Fibroblast of skin of abdomen (primary cell): Measurements from ENCODE around the gene EPHA4. TPM values are rescaled to one million over a fixed set of nuclear protein-coding genes. Genes with fewer than 3 reads are reported as not detected.
A peak's percentile ranks its signal among the peaks of the same experiment; 100 is the strongest.

Source experiments
- DNase-seq: peaks from one replicate; pipeline ENCODE4 v3.0.0-alpha.2; 2013
- polyA plus RNA-seq, 2 experiments: library from polyadenylated mRNA; unstranded; fragments of 120-200 nt; gene quantifications; one replicate each; pipeline ENCODE4 v1.2.1, GENCODE V29; 2013; ENCODE audit not compliant: insufficient read length in 2 of 2

Gene EPHA4
- 8.0 TPM for polyA plus RNA-seq (2013, experiment 1 of 2; ENCODE audit: insufficient read length)
- 7.2 TPM for polyA plus RNA-seq (2013, experiment 2 of 2; ENCODE audit: insufficient read length)

DNA sequence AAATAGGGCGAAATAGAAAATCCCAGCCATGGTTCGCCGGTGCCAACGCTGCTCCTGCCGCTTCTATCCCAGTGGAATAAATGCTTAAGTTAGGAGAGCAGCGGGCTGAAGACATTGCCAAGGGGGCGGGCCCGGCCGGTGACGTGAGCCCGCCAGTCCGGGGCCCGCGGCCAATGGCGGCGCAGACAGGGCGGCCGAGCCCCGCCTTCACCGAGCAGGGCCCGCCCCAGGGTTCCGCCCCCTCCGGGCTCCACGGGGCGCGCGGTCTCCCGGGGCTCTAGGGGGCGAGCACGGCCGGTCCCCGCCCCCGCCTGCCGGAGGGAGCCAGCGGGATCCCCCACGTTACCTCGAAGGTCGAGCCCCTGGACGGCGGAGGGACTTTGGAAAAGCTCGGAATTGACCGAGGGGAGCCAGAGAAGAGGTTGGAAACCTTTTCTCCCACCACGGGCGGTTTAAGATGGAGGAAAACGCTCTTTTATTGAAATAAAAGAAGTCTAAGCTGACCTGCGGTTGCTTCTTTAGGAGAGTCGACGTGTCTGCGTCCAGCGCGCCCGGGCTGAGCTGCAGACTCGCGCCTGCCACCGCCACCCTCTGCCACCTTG is at the start of gene EPHA4:
Gene EPHA4, minus strand, starts transcription at position 86 of the 602 bp plus-strand sequence. Its CDS starts 56 bp downstream, at position 30.
- peak; percentile 92 for DNase-seq

DNA sequence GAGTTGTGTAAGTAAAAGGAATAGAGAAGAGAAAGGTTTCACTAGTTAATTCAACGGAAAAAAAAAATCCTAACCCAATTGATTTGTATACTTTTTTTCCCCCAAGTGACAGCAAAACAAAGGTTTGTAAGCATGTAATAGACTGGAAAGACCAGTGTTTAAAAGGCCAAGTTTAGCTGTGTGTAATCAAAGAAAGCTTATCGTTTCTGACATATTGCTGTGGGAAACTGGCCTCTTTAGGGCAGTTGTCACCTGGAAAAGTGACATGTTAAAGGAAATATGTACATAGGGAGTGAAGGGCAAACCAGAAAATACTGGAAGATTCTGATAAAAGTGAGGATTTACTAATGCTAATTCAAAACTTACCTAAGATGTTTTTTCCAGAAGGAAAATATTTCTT is 45.9 kb upstream of the EPHA4 start:
- DNase-seq = no peak

DNA sequence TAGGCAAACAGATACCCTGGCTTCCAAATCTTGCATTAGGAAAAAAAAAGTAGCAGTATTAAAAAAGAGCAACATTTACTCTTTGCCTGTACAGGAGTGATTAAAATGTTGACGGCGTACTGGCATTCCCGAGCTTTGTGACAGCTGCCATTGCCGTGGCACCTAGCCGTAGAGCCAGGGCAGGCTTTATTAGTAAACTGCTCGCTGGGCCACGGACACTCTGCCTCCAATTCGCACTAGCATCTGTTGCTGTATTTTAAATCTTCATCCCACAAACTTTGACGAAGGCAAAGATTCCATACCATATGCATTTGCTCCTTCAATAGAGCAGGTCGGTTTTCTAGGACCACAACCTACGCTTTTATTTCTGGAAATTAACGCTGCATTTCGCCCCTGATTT is 44.5 kb upstream of the EPHA4 start:
- DNase-seq = no peak

DNA sequence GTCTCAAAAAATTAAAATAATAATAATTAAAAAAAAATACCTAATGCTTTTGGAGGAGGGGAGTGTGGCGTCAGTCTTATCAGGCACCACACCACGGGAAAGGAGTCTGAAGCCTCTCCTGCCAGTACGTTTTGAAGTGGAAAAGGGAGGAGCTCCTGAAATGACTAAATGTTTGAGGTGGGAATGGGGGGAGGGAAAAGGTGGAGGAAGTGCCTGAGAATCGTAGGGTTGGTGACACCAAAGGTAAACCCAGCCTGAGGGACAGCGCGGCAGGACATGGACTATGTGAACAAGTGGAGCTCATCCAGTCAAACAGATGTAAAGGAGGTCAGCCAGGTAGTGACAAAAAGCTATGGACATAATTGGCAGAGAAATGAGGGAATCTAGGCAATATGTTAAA is 42.2 kb upstream of the EPHA4 start:
- no peak for DNase-seq

DNA sequence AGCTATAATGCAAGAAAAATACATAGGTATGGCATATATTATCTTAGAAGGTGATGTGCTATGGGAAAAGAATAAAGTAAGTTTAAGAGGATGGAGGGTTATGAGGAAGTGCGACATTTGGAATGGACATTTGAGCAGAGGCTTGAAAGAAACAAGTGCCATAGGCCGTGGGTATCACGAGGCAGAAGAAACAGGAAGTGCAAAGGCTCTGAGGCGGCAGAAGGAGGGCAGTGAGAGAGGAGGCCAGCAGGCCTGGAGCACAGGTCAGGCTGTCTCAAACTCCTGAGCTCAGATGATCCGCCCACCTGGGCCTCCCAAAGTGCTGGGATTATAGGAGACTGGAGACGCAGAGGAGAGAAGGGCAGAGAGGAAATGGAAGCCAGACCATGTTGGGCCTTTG is 40.7 kb upstream of the EPHA4 start:
- DNase-seq = no peak

DNA sequence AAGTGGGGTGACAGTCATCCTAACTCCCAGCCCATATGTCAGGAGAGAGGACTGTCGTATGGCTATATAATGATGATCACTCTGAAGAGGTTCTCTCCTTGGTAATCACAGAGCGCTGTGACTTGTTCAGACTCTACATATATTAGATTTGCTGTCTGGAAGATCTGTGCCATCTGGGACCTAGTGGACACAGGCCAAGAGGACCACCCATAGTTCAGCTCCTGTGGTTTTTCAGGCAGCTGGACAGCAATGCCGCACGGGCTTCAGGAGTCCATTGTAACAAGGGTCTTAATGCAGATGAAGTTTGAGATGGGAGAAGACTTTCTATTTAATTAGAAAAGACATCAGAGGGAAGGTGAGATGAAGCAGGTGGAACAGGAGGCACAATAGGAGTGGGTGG is 40.1 kb upstream of the EPHA4 start:
- DNase-seq = no peak

DNA sequence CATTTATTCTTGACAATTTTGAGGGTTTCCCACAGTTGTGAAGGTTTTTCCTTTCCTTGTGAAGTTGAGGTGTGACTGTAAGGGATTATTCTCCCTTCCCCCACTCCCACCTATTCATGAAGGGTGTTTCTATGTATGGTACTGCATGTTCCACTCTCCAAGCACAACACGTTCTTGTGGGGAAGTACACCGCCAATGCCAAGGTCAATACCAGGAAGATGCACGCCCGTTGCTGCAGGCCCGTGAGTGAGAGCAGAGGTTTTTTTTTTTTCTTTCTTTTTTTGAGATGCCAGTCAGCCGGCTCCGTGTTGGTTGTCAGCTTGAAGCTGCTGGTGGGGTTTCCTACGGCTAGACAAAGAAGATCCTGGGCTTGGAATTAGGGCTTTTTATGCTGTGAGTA is 38.6 kb upstream of the EPHA4 start:
- no peak for DNase-seq

DNA sequence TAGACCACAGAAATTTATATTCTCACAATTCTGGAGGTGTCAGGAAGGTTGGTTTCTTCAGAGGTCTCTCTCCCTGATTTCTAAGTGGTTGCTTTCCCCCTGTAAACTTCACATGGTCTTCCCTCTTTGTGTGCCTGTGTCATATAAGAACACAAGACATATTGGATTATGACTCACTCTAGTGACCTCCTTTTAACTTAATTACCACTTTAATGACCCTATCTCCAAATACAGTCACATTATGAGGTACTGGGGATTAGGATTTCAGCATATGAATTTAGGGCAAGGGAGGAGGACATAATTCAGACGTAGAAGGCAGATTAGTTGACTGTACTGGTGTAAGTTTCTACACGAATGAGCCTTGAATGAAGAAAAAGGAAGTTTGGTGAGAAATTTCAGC is 38.2 kb upstream of the EPHA4 start:
- DNase-seq = no peak

DNA sequence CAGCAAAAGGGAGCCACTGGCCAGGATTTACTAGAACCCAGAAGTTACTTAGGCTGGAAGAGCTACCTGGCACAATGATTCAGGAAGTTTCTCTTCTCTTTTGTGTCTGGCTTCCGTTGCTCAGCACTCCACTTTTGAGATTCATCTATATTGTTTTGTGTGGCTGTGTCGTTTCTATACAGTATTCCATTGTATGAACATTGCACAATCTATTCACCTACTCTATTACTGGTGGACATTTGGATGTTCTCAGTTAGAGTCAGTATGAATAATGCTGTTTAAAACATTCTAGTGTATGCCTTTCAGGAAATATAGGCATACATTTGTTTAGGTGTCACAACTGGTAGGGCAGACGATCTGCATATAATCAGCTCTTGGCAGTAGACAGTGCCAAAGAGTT is 36.3 kb upstream of the EPHA4 start:
- DNase-seq = no peak

DNA sequence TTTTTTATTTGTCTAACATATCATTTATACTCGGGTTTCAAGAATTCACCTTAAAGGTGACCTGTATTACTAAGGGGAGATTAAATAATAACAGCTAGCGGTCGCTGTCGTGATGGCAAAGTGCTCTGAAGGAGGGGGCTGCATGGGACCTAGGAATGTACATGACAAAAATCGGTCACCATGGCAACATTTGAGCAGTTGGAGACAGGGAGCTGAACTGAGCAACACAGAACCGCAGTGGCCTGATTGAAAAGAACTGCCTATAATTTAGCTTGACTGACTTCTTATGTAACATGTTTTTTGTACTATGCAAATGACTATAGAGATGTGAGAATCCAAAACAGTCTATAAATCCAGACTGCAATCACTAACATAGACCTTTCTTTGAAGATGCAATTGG is 34.3 kb upstream of the EPHA4 start:
- no peak for DNase-seq

DNA sequence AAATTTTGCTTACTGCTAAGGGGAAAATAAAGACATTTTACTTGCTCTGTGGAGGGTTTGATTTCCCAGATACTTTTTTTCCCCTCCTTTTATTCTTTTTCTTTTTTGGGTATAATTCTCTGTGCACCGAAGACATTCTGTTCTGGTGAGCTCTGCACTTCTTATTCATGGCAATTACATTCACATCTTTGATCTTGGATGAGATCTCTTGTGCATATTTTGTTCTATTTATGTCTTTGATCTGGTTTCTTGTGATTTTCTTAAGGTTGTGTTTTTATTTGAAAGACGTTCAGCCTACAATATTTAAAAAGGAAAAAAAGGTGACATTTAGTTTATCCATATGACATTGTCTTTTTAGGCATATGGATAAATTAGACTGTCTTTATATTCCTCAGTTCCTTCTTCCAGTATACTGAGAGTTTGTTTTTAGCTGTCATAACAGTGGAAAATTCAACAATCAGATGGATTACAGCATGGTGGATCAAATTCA is 33.7 kb upstream of the EPHA4 start:
- no peak for DNase-seq

DNA sequence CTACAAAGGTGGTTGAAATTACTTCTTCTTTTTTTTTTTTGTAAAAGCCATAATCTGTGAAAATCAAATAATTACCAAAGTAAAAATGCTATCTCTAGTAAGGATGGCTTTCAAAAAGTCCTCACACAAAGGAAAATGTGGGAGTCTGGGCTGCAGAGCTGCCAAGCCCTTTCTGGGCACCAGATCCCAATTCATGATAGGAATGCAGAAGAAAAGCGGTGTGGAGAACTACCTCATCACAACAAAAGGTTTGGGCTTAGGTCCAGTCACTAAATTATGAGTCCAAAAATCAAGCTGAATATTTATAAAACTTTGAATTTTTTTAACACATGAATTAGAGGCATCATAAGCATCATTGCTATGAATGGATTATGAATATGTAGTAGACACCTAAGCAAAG is 30.8 kb upstream of the EPHA4 start:
- no peak for DNase-seq

DNA sequence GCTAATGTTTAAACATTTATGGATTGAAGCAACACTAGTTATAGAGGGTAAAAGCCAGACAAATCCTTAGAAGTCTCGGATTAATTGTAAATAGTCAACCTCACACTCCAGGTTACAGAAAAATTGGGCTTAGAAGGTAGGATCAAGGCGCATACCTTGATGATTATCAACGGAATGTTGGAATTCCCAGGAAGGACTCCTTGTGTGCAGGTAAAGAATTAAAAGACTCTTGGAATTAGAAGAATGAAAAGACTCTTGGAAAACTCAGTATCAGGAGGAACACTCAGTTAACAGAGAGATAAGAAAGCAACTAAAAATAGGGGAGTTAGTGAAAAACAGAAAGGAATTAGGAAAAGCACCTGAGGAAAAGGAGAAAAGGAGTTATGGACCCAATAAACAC is 29.3 kb upstream of the EPHA4 start:
- DNase-seq = no peak

DNA sequence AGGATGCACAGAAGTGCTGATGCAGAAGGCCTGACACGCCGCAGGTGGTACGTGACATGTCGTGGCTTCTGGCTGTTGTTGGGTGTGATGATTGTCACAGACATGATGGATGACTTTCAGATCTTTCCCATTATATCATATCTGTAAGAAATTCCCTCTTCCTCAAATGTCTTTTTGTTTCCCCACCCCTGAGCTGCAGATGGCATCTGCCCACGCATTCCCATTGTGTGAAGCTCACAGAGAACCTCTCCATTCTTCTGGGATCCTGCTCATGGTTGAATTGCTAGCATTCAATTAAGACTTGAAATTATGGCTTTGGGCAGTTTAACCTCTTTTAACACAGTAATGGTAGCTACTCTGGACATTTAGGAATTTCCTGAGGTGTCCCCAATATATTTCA is 28.3 kb upstream of the EPHA4 start:
- DNase-seq = no peak

DNA sequence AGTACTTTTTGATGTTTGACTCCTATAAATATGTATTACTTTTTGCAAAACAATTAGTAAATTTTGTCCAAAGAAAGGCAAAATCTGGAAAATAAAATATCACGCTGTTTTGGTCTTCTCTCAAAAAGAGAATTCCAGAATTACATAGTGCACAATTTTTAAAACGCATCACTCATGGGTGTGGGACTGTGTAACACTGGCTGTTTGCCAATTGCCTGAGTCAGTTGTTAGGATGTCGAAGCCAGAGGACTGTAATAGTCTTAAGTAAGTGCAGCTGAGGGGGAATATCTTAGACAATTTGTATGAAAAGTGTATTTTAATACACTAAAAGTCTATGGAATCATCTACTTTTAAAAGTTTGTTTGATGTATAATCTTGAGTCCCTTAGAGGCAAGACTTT is 24.1 kb upstream of the EPHA4 start:
- DNase-seq = peak; percentile 69

DNA sequence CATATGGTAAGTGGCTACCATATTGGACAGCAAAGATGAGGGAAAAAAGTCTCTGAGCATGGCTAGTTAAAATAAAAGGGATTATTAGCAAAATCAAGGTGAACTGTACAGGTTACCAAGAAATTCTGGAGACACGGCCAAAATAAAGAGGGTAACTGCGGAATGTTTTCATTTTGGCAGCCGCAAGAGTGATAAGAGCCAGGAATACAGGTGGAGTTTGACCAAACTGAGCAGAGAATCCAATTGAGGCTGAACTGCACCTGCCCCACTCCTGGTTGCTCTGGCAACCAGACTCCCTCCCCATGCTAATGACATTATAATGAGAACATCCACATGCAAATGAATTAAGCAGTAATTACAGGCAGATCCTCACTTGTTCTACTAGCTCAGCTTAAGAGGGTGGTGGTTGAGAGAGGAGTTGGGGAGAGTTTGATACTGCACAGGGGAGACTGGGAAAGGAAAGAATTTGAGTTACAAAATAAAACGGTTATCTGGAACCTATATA is 18.8 kb upstream of the EPHA4 start:
- DNase-seq = no peak

DNA sequence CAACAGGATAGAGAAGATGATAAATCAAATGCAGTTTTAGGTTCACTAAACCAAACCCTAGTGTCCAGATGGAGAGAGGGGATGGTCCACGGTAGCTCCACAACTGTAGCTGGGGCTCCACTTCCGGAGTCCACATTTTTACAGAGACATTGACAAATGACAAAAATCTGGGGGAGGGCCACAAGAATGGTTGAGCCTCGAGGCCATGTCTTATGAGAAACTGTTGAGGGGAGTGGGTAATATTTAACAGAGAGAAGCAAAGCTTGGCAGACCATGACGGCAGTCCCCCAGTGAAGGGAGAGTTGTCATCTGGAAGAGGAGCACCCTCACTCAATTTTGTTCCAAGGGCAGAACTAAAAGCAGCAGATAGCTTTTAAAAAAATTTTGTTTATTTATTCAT is 17.6 kb upstream of the EPHA4 start:
- DNase-seq = no peak

DNA sequence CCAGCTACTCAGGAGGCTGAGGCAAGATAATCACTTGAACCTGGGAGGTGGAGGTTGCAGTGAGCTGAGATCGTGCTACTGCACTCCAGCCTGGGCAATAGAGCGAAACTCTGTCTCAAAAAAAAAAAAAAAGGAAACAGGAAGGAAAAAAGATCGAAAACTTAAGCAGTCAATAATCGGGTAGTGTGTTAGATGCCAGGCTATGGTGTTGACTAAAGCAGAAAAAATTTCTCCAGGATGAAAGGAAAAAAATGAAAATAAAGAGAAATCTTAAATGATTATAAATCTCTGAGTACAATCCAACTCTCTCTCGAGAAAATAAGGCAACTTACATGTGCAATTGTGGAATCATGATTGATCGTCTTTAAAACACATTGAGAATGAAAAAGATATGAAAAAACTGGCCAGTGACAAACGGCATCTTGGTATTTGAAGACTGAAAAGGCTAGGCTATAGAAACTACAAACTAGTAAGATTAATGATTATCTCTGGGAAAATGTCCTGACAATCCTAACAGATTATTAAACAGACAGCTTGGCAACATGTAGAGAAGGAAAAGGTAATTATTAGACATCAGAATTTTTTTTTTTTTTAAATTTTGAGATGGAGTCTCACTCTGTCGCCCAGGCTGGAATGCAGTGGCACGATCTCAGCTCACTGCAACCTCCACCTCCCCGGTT is 16.3 kb upstream of the EPHA4 start:
- DNase-seq = no peak

DNA sequence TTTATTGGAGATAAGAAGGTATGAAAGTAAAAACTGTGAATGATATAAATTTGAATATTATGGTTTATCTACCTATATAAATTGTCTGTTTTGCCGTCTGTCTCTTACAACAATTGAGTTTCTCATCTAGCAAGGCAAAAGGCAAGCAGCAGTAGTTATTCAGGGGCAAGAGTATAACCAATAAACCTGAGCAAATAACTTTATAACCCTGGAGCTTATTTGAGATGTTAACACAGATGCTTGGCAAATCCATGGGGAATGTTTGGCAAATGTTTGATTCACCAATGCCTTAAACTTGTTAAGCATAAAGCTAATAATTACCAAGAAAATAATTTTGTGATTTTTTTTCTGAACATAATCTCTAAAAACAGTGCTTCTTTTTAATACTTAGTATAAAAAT is 9.9 kb upstream of the EPHA4 start:
- DNase-seq = no peak

DNA sequence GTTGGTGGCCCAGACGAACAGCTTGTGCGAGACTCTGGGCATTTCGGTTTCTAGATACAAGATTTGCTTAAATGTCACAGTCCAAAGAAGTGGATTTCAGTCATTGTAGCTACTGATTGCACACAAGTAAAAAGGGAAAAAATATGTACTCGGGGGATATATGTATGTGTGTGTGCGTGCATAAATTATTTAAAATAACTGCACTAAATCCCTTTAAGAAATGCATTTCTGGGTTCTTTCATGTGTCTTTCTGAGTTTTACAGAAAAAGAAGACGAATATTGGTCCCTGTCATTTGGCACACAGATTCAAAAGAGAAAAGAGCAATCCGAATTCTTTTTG is 2.1 kb upstream of the EPHA4 start:
- no peak for DNase-seq

DNA sequence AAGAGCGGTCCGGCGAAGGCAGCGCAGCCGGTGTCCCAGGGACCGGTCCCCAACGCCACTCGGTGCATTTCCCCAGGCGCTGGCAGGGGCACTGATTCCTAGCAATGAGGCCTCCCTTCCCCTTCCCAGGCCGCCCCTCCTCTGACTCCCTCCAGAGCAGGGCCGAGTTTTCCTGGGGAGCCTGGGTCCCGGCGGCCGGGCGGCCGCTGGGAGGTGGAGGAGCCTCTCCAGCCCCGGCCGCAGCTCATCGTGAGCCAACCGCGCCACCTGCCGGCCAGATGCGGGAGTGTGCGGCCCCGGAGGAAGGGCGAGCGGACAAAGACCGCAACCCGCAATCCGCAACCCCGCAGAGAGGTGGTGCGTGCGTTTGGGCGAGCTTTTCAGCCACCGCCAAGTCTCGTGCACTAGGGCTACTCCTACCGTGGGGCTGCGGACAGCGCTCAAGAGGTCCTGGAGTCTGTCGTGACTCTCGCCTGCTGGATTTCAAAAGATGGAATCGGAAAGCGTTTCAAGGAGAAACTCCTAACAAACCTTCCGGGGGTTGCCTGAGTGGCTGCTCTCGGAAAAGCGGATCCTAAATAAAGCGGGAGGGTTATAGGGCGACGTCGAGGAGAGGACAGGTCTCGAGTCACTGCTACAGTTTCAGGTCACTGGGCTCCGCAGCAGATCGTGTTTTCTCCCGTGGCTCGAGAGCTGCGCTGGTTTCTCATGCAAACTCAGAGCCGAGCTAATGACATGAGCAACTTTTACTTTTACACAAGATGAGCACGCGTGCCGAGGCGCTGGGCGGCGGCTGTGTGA is 1.5 kb upstream of the EPHA4 start:
- DNase-seq = peak; percentile 83

DNA sequence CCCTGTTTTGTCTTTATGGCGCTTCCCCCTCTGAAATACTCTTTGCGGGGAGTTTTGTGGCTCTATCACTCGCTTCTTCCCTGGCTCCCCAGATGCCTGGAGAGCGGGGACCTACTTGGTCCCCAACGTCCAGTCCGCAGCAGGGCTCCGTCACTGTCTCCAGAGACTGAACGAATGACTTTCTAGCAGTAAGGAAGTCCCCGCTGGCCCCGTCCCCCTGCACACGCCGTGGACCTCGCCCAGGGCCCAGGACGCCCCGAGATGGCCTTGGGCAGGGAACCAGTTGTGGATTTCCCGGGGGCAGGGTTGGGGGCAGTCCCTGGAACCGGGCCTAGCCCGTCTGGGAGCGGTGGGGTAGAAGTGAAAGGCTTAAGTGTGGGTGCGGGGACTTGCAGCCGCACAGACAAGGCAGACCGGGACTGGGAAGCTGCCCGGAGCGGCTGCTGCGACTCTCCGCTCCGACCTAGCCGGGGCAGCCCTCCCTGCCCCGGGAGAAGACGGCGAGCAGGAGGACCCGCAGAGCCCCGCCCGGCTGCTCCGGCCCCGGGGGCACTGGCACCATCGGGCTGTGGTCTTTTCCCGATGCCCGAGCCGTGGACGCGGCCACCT is 821 bp upstream of the EPHA4 start:
- DNase-seq = peak; percentile 58
